Ramos (cell line): Measurements from ENCODE around the gene ATPAF1.
"Not testable (repeated sequence)": the region's sequence is repeated elsewhere in the genome, so short reads cannot be mapped to it uniquely, and the experiment has no call there.

Source experiments
- in situ Hi-C: fragments of 300-500 bp; cut with MboI; formaldehyde crosslinking; loops from one replicate; pipeline ENCODE4 v1.14.3; 2022; ENCODE audit warnings: low sequenced_read_pairs; ENCODE audit not compliant: unreplicated experiment

ATPAF1 gene

GRCh38 chr1:46667782-46668760 lies at the start of gene ATPAF1:
TSS of gene ATPAF1 (minus strand) at chr1:46668364. CDS start at chr1:46668322, 42 bp downstream.
- in situ Hi-C loops = no loop called here

- in situ Hi-C loops = no loop called here
Observed at GRCh38 chr1:46717654-46718053, 49.5 kb upstream of the ATPAF1 start.

GRCh38 chr1:46714976-46715375 lies 46.8 kb upstream of the ATPAF1 start:
- in situ Hi-C loops = no loop called here

GRCh38 chr1:46708121-46708520 lies 40.0 kb upstream of the ATPAF1 start:
- in situ Hi-C loops = no loop called here

- in situ Hi-C loops = no loop called here
Observed at GRCh38 chr1:46705408-46705807, 37.2 kb upstream of the ATPAF1 start.

- in situ Hi-C loops = no loop called here
Observed at GRCh38 chr1:46703927-46704641, 35.9 kb upstream of the ATPAF1 start.

- in situ Hi-C loops = no loop called here
Observed at GRCh38 chr1:46699666-46700065, 31.5 kb upstream of the ATPAF1 start.

- in situ Hi-C loops = no loop called here
Observed at GRCh38 chr1:46697053-46697452, 28.9 kb upstream of the ATPAF1 start.

- in situ Hi-C loops = not testable (repeated sequence)
Observed at GRCh38 chr1:46694676-46695075, 26.5 kb upstream of the ATPAF1 start.

GRCh38 chr1:46692811-46693770 lies 24.9 kb upstream of the ATPAF1 start:
- in situ Hi-C loops = no loop called here

GRCh38 chr1:46691997-46692790 lies 24.0 kb upstream of the ATPAF1 start:
- in situ Hi-C loops = no loop called here

- in situ Hi-C loops = no loop called here
Observed at GRCh38 chr1:46690931-46691421, 22.8 kb upstream of the ATPAF1 start.

- in situ Hi-C loops = no loop called here
Observed at GRCh38 chr1:46689897-46690296, 21.7 kb upstream of the ATPAF1 start.

GRCh38 chr1:46689356-46689755 lies 21.2 kb upstream of the ATPAF1 start:
- in situ Hi-C loops = no loop called here

GRCh38 chr1:46687921-46688509 lies 19.9 kb upstream of the ATPAF1 start:
- in situ Hi-C loops = no loop called here

GRCh38 chr1:46687093-46687659 lies 19.0 kb upstream of the ATPAF1 start:
- in situ Hi-C loops = no loop called here

GRCh38 chr1:46686255-46686654 lies 18.1 kb upstream of the ATPAF1 start:
- in situ Hi-C loops = no loop called here

- in situ Hi-C loops = no loop called here
Observed at GRCh38 chr1:46684670-46685069, 16.5 kb upstream of the ATPAF1 start.
